HuH-7.5 (cell line): ENCODE results near the gene DCST1.

ENCODE experiments used
- DNase-seq: peaks from one replicate; pipeline ENCODE4 v3.0.0; 2011; ENCODE audit warnings: low spot score

The DCST1 gene

GRCh38 chr1:155000726-155001424 is 32.7 kb upstream of the DCST1 start:
- DNase-seq, result peak; percentile 96

DNA sequence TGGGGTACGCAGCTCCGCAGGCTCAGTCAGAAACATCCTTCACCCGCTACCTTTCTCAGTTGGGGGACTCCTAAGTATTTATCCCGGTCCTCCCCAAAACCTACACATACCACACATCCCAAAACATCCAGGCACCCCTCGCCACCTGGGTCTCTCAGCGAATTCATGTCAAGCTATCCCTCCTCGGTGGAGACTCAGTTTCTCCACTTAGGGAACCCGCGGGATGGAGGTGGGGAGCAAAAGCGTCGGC is 32.3 kb upstream of the DCST1 start:
- no peak for DNase-seq

DNA sequence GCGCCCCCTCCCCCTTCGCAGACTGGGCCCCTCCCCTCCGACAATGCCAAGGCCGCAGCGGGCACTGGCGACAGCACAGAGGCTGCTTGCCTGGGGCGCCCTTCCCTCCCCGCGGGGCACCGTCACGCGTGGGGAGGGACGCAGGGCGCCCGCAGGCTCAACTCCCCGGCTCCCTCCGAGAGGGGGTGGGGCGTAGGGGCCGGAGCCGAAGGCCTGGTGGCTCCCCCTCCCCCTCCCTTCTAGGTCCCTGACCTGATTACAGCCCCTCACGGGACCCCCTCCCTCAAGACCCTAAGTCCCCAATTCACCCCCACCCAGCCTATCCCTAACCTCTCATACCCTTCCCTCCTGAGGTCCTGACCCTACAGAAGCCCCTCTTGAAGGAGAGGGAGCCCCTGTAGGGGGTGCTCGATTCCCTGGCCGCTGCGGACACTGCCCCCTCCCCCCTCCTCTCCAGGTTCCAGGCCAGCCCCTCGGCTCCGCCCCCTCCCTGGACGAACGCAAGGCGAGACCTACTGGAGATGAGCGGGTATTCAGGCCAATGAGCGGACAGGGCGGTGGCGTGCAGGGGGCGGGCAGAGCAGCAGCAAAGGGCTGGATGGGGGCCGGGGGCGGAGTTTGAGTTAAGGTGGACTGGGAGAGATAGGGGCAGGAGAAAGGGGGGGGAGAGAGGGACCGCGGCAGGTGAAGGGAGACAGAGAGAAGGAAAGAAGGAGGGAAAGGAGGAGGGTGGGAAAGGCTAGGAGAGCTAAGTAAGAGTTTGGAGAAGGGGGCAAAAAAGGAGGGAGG is 31.8 kb upstream of the DCST1 start:
- peak; percentile 98 for DNase-seq

GRCh38 chr1:155002464-155003226 is 31.0 kb upstream of the DCST1 start, which contains the start of gene ZBTB7B:
ZBTB7B (plus strand) TSS chr1:155002802; CDS start chr1:155014661, 11,859 bp downstream.
- peak; percentile 64 for DNase-seq

GRCh38 chr1:155003227-155003765 is 30.3 kb upstream of the DCST1 start:
- no peak for DNase-seq

GRCh38 chr1:155003766-155004351 is 29.8 kb upstream of the DCST1 start:
- DNase-seq, result peak; percentile 82

DNA sequence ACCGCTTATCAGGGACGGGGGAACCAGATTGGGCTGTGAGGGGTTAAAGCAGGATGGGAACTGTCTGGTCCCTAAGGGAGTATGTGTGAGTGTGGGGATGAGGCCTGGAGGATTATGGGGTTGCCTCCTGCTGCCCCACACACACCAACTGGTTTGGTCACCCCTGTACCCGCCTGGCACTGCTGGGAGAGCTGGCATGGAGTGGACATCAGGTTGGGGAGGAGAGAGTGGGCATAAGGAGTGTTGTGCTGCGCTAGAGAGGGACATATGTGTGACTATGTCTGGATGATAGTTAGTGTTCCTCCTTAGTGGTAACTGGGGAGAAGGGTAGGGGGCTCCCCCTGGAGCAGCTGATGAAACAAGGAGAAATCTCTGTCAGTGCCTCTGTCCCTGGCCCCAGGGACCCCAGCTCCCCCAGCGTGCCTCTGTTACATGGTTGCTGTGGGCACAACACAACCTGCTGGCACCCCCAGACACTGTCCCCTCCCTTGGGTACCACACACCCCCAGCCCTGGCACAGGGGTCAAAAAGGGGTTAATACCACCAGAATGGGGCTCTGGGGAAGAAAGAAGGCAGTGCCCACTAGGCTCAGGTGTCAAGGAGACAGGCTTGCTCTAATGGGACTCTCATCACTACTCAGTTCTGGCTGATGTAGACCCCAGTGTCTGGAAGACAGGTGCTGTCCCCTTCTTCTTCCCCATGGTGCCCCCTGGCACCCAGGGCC is 29.1 kb upstream of the DCST1 start:
- DNase-seq, result no peak

DNA sequence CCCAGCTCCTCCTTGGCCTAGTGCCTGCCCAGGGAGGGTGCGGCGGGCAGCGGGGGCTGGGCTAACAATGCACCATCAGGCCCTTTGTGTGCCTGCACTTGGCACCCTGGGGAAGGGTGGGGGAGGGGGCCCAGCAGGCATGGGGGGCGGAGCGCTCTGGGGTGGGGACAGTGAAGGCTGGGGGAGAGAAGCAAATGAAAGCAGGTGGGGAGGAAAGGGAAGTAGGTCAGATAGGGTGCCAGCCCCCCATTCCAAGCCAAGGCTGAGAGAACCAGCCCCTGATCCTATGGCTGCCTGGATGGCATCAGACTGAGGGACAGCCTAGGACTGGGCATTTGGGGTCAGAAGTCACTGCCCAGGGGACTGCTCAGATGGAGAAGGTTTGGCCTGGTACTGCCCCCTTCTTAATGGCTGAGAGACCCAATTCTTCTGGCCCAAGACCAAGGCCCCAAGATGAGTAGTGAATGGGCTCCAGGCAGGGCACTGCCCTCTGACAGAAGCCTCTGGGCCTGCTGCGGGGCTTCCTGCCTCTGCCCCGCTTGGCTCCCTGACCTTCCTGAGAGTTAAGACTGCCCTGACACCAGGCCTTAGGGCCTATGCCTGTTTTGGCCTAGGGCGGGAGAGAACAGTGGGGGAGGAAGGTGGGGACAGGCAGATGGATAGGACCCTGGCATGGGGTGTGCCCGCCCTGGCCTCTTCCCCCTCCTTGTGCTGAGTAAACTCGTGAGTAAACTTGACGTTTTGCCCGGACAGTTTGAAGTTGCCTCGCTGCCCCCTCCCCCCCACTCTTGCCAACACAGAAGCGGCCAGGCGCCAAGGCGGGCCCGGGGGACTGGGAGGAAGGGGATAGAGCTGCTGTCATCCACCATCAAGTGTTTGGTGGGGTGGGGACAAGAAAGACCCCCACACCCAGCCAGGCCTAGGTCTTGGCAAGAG is 28.3 kb upstream of the DCST1 start:
- DNase-seq, result no peak

DNA sequence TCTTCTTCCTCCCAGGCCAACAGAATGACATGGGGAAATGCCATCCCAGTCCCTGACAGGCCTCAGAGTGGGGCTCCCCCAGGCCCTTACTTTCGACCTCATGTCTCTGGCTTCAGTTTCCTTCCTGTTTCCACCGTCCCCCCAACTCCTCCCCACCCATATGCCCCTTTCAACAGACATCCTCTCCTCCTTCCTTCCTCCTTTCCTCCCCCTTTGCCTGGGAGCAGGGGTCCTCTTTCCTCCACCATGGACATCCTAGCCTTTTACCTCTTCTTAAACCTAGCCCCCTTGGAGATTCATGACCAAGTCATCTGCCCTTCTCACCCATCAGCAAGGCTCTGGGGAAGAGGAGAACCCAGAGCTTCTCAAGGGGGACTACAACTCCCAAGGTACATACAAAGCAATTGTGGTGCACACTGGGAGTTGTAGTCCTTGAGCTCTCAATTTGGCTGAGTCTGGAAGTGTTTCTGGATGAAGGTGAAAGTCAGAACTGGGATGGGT is 27.0 kb upstream of the DCST1 start:
- DNase-seq, result no peak

DNA sequence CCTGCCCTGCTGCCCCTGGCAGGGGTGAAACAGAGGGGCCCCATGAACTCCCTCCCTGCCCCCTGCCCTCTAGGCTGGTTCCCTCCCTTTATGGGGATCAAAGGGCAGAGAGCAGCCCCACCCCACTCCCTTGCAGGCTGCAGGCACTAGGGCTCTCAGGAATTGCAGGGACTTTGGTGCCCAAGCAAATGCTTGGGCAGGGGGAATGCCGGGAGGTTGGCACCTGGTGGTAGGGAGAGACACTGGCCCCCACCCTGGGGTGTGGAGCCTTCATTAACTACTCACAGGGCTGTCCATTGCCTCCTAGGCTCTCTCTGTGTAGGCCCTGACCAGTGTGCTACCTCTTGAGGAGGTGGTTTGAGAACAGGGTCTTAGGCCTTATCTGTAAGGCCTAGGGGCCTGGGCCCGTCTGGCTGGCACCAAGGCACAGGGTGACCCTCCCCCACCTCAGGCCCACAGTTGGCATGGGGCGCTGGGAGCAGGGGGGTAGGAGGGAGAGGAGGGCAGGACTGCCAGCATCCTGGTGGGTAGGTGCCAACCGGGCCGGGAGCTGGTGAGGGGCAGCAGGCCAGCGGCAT is 26.3 kb upstream of the DCST1 start:
- no peak for DNase-seq

GRCh38 chr1:155008015-155008941 is 25.3 kb upstream of the DCST1 start:
- no peak for DNase-seq

- DNase-seq, result no peak
Observed at GRCh38 chr1:155009221-155009711, 24.4 kb upstream of the DCST1 start.

- no peak for DNase-seq
Observed at GRCh38 chr1:155009742-155010141, 23.9 kb upstream of the DCST1 start.

- no peak for DNase-seq
Observed at GRCh38 chr1:155010211-155010918, 23.3 kb upstream of the DCST1 start.

DNA sequence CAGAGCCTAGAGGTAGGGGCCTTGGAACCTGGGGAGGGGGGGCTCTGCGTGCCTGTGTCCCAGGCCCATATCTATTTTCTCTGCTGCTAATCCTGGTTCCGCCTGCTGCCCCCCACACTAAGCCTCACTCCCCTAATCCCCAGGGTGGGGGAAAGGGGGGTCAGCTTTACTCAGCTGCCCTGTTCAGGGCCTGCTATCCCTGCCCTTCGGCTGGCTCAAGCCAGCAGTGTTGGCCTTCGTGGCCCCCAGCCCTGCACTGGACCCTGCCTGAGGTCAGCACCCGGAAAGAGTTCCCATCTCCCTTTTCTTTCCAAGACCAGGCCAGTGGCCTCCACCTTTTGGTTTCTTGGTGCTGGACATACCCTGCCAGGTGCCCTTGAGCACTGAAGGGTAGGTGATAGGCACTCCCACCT is 22.6 kb upstream of the DCST1 start:
- no peak for DNase-seq

GRCh38 chr1:155011437-155012025 is 22.1 kb upstream of the DCST1 start:
- DNase-seq, result no peak

GRCh38 chr1:155012026-155012546 is 21.5 kb upstream of the DCST1 start:
- DNase-seq, result no peak
